IPS DF 4.7 (cell line): ENCODE results near the gene RPIA.
"Not testable (repeated sequence)": the region's sequence is repeated elsewhere in the genome, so short reads cannot be mapped to it uniquely, and the experiment has no call there.

Source experiments
- DNase-seq: peaks from one replicate; pipeline ENCODE4 v3.0.0-alpha.2; 2013; ENCODE audit warnings: low spot score; ENCODE audit errors: extremely low read depth

RPIA gene

DNA sequence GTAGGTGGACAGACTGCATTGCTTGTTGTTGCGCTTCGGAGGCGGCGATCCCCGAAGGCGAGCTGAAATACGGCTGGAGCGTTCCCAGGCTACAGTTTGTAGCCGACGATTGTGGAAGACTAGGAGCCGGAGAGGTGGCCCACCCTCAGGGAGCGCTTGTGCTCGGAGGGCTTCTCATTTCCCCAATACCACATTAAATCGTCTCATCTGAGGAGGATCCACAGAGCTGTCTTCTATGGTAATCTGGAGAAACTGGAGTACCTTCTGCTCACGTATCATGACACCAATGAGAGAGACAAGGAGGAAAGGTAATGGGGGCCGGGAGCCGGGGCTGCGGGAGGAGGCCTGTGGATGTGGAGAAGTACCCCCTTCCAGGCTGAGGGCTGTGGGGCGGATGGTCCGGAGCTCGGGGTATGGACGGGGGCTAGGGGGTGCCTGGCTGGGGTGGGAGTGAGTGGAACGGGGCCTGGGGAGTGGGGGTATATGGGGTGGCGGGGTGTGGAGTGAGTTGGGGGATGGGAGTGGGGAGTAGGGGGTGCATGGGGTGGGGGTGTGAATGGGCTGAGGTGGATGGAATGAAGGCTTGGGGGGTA lies 74.5 kb downstream of the RPIA start:
- DNase-seq, result not testable (repeated sequence)

DNA sequence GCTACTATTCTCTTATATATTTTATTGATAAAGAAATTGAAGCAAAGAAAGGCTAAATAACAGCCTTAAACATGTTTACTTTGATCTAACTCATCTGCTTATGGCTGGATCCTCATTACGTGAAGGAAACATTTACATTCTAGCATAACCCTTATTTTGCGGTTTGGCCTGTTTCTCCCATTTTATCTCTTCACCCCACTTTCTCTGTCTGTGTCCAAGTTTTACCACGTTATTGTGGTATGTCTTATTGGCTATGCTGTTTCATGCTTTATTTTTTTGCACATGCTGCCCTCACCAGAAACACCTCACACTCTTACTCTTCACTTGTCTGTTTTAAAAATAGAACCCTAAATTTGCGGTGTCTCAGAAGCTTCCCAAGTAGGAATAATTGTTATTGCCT lies 78.5 kb downstream of the RPIA start:
- DNase-seq, result no peak

DNA sequence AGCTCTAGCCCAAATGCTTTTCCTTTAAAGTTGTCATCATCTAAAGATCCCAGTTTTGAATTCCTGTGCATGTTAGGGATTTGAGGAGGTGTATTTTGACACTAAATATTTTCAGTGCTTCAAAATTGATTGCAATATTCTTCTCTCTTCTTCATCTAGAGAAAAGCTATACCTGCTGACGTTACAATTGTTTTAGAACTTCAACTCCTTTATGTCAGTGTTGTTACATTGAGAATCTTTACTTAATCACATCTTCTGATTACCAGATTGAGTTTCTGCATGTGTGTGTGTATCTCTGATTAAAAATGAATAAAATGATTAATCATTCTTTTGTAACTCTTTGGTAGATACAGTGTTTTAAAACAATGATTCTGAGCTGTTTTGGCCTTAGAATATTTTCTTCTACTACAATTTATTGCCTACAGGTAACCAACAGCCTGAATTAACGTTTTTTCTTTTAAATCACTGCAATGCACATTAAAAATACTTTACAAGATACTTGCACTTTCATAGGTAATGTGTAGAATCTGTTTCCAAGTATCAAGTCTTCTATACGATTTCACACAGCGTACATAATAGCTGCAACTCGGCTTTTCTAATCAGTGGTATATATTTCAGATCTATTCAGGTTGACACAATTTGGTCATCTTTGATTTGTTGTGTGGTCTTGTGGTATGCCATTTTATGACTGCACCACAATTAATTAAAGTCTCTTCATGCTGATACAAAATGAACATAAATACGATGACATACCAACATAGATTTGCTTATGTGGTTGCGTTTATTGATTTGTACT lies 82.0 kb downstream of the RPIA start:
- DNase-seq, result not testable (repeated sequence)

DNA sequence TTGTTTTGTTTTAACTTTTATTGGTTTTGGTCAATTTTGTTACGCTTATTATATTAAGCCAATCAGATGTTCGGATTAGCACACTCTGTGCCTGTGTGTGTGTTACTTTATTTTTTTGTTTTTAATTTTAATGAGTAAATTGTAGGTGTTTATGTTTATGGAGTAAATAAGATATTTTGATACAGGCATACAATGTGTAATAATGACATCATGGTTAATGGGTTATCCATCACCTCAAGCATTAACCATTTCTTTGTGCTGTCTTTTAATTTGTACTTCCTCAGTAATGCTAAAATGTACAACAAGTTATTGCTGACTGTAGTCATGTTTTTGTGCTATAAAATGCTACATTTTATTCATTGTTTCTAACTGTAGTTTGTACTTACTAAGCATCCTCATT lies 97.7 kb downstream of the RPIA start:
- DNase-seq, result not testable (repeated sequence)

DNA sequence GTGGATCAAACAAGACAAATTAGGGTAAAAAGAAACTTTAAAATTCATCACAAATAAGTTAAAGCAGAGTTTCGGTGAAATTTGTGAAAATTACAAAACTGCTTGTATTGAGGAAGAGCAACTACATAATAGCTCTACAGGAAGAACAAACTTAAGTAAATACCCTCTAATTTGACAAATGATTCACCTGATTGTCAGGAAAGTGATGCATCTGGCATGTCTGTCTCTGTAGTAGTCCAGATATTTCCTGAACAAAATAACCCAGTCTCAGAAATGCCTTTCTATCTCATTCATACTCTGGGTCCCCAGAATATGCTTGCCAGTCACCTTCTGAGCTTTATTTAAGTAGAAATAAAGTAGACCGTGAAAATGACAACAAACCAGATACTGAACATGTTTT lies 104.5 kb downstream of the RPIA start:
- DNase-seq, result not testable (repeated sequence)

DNA sequence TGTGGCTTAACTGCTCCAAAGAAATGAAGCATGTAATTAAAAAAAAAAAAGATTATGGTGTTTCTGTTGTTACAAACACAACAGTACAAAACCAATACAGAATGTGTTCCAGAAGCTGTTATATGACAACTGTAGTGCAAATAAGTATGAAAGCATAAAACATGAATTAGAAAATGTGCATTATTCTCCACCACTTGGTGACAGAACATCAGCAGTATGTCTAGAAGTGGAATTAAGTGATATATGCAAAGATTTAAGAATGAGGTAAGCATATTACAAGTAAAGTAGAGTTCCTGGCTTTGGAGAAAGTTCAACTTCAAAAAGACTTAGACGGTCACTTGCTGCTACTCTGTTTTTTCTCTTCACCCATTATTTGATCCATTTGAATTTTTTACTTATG lies 105.0 kb downstream of the RPIA start:
- not testable (repeated sequence) for DNase-seq

DNA sequence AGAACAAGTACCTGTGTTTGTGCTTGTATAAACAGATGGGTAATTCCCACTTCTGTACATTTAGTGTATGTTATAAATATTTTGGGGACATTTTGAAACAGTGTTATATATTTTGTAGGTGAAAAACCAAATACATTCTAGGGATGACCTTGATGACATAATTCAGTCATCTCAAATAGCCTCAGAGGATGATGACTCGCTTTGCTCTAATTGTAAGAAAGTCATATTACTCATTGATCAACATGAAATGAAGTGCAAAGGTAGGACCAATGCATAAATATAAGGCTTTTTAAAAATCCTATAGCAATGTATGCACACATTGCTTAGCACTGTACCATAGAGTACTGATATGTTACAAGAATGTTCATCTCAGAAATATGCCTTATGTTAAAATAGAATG lies 105.7 kb downstream of the RPIA start:
- DNase-seq, result not testable (repeated sequence)
